ENCODE data around the gene TTL.
"Not testable (repeated sequence)": the region's sequence is repeated elsewhere in the genome, so short reads cannot be mapped to it uniquely, and the experiment has no call there.

Gene TTL

DNA sequence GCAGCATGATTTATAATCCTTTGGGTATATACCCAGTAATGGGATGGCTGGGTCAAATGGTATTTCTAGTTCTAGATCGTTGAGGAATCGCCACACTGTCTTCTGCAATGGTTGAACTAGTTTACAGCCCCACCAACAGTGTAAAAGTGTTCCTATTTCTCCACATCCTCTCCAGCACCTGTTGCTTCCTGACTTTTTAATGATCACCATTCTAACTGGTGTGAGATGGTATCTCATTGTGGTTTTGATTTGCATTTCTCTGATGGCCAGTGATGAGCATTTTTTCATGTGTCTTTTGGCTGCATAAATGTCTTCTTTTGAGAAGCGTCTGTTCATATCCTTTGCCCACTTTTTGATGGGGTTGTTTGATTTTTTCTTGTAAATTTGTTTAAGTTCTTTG, 42.3 kb downstream of the TTL start:
- DNase-seq = not testable (repeated sequence)

DNA sequence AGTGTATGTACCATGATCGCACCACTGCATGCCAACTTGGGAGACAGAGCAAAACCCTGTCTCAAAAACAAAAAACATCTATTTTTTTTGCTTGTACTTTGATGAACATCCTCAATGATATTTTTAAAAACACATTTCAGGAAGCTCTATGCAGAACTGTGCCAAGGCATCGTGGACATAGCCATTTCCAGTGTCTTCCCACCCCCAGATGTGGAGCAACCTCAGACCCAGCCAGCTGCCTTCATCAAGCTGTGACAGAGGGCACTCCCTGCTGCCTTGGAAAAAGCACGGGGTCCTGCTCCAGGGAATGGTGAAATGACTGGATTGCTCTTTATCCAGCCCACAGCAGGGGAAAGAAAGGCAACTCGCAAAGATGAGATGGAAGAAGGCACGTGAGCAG, 46.6 kb downstream of the TTL start:
- no peak for DNase-seq

DNA sequence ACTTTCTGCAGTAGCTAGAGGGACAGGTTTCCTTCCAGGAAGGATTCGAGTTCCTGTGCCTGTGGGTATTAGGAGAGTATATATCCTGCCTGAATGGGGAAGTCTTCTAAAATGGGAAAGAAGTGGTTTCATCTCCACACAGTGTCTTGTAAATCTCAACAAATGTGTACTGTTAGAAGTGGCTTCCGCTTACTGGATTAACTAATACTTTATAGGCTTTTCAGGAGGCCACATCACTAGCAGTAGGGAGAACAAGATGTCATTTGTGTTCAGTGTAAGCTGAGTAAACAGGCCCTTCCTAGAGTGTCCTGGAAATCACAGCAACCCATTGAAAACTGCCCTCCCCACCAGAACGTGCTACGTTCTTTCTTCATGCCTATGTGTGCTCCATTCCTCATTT, 47.8 kb downstream of the TTL start:
- DNase-seq = peak in 1 of 2 donors; percentile 50

DNA sequence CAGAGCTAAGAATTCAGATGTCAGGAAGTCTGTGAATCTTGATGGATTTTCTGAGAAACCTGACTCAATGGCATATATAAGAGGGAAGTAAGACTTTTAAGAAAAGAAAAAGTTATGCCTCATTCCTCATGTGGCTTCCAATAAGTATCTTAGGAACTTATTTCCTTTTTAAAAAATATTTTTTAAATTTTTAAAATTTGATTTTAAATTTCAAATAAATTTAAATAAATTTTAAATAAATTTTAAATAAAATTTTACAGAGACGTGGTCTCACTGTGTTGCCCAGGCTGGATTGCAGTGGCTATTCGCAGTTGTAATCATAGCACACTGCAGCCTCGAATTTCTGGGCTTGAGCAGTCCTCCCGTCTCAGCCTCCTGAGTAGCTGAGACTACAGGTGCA, 48.8 kb downstream of the TTL start:
- no peak for DNase-seq

DNA sequence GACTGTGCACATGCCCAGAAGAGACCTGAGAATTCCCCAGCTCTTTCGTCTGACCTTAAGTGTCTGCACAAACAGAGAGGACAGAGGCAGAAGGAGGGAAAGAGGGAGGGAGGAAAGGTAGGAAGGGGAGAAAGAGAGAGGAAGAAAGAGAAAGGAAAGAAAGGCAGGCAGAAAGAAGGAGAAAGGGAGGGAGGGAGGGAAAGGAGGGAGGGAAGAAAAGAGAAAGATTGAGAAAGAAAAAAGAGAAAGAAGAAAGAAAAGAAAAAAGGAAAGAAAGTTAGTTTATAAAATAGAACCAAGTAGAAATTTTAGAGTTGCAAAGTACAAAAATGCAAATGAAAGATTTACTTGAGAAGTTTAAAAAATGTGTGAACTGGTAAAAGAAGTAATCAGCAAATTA, 52.9 kb downstream of the TTL start:
- no peak for DNase-seq

DNA sequence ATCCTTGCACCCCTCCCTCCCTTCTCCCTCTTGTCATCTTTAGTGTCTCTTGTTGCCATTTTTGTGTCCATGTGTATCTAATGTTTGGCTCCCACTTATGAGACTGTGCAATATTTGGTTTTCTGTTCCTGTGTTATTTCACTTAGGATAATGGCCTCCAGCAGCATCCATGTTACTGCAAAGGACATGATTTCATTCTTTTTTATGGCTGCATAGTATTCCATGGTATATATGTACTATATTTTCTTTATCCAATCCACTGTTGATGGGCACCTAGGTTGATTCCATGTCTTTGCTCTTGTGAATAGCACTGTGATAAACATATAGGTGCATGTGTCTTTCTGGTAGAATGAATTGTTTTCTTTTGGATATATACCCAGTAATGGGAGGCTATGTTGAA, 54.7 kb downstream of the TTL start:
- DNase-seq = not testable (repeated sequence)

DNA sequence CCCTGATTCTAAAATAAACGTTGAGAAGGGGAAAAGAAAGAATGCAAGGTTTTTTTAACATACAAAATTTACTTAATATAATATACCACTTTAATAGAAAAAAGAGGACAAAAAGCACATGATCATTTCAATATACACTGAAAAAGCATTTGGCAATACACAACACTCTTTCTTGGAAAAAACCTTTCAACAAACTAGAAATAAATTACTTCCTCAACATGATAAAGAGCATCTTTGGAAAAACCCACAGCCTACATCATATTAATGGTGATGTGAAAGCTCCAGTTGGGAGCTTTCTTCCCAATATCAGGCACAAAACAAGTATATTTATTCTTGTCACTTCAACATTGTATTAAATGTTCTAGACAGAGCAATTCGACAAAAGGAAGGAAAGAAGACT, 57.4 kb downstream of the TTL start:
- DNase-seq = no peak

DNA sequence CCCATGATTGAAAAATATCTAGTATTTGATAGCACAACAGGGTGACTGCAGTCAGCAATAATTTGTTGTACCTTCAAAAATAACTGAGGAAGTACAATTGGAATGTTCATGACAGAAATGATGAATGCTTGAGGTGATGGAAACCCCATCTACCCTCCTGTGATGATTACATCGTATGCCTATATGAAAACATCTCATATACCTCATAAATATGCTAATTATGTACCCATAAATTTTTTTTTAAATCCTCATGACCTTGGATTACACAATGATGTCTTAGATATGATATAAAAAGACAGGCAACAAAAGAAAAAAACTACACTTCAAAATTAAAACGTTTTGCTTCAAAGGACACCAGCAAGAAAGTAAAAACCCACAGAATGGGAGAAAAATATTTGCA, 59.0 kb downstream of the TTL start:
- DNase-seq = no peak

DNA sequence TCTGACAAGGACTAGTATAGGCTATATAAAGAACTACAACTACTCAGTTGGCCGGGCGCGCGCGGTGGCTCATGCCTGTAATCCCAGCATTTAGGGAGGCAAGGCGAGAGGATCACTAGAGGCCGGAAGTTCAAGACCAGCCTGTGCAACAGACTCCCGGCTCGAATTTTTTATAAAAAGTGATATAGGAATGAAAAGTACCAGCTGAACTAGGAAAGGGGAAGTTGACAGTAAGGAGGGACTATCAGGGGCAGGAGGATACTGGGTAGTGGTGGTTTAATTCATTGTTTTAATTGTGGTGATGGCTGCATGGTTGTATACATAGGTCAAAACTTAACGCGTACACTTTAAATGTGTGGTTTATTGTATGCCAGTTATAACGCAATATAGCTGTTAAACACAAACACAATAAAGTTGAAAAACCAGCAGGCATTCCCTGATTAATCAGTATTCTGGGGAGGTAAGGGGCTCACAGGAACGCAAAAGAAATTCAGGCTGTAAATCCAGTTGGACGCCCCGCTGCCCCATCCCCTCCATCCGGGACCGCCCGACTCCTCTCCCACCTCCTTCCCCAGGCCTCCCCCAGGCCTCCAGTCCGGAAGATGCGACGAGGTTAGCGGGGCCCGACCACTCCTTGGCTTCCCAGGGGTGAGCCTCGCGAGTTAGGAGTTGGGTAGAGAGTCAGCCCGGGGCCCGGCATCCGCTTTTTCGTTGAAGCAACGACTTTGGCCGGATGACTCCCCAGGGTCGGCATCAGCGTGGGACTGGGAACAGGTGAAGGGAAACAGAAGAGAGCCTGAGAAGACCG, 59.6 kb downstream of the TTL start:
- DNase-seq = peak in 1 of 2 donors; percentile 90

DNA sequence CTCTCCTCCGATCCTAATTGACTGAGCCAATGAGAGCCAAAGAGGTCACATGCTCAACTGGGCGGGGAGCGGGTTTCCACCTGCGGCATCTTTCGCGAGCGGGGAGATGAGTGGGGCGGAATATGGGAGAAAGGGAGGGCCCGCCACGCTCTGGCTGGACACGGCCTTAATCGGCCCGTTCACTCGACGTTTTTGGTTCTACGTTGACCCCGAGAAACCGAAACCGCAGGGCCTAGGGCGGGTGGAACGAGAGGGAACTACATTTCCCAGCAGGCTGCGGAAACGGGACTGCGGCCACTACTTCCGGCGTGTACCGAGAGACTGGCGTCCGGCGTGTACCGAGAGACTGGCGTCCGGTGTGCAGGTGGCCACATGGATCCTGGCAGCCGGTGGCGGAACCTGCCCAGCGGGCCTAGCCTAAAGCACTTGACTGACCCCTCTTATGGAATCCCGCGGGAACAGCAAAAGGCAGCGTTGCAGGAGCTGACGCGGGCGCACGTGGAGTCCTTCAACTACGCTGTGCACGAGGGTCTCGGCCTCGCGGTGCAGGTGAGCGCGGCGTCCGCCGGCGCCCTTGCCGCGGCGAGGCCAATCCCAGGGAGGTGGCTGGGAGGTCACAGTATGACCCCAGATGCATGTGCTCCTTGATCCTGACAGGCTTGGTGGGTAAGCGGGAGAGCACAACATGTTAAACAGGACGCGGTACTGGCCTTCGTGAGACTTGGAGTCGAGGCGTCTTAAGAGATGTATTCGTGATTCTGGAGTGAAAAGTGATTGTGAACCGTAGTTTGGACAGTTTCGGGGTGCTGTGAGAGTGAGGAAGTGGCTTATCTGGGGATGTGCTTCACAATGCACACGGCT, 60.4 kb downstream of the TTL start, which contains the start of gene POLR1B:
Gene POLR1B, plus strand, starts transcription at position 343 of the 861 bp plus-strand sequence. Its CDS starts 30 bp downstream, at position 373.
- DNase-seq = peak; percentile 90 to 91

DNA sequence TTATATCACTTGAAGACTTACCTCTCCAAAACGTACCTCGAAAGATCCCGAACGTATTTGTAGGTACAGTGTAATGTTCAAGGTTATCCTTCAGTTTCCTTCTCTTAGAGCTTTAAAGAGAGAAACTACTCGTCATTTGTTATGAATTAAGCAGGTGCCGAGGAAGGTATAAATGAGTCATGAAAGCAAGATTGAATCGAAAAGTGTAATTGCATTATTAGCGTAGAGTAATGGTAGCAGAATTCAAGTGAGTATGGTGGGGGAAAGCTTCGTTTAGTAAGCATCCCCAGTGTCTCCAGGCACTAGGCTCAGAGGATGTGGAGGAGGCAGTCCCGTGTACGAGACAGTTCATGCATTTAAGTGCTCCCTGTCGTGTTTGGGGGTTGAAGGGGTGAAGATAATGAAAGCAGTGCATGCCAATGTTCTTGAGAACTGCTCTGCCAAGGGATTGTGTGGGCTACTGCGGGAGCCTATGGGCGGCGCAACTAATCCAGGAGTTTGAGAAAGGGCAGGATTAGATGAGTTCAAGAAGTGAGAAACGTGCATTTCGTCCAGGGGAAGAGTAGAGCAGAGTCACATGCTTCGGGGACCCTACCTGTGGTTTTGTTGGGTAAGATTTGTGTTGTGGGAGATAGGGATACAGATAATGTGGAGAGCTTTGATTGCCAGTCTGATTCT, 61.2 kb downstream of the TTL start:
- no peak for DNase-seq

DNA sequence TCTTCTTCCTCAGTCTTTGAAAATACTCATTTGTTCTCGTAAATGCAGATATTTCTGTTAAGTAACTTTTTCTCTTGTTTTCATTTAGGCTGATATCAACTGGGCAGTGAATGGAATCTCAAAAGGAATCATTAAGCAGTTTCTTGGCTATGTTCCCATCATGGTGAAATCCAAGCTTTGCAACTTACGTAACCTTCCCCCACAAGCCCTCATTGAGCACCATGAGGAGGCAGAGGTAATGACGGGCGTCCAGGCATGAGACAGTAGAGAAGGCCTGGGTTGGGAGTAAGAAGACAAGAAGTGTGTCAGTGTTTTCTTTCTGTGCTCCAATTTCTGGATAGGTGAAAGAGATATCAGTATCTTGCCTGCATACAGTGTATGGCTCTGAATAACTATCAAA, 65.4 kb downstream of the TTL start:
- no peak for DNase-seq

DNA sequence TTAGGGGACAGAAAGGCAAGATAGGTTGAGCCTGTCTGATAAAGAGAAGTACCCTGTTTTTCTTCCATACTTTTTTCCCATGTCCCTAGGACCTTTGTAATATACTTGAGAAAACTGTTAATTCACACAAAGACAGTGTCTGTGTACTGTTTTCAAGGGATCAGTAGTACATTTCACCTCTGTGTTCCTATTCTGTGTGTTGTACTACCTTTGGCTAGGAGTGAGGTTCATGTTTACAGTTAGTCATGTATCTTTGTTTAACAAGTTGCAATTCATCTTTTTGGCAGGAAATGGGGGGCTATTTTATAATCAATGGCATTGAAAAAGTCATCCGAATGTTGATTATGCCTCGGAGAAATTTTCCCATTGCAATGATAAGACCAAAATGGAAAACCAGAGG, 67.0 kb downstream of the TTL start:
- no peak for DNase-seq

DNA sequence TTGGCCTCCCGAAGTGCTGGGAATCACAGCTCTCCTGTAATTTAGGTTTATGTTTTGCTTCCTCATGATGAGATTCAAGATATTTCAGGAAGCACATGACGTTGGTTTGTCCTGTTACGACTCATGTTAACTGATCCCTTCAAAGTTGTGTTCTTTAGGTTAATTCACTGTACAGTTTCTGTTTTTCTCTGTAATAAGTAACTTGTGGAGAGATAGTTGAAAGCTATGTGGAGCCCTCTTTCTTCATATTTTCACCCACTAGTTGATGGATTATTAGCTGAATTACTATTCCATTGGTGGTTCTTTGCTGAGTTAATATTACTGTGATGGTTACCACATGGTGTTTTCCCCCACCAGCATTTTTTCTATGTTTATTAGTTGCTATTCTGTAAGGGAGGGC, 84.1 kb downstream of the TTL start:
- no peak for DNase-seq

DNA sequence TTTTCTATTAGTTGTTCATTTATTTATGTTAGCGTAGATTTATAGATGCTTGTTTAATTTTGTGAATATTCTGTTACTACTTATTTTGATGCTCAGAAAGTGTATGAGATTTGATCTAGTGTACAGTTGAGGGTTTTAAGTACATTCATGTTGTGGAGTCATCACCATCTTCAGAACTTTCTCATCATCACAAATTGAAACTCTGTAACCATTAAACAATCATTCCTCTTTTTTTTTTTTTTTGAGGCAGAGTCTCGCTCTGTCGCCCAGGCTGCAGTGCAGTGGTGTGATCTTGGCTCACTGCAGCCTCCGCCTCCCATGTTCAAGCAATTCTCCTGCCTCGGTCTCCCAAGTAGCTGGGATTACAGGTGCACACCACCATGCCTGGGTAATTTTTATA, 84.6 kb downstream of the TTL start:
- not testable (repeated sequence) for DNase-seq

DNA sequence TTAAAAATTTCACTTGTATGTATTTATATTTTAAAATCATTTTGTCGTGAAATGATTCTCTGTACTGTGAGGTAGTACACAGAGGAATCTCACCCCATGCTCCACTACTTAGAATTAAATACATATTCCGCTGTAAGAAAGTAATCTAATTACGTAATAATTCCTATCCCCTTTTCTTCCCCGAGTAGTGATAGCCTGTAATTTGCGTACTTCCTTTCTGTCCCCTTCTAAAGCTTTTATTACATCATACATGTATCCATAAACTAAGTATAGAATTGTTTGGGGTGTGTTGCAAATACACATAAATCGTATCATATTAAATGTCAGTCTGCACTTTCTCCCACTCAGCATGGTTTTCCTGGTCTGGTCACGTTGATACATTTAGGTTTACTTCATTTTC, 90.0 kb downstream of the TTL start:
- no peak for DNase-seq

DNA sequence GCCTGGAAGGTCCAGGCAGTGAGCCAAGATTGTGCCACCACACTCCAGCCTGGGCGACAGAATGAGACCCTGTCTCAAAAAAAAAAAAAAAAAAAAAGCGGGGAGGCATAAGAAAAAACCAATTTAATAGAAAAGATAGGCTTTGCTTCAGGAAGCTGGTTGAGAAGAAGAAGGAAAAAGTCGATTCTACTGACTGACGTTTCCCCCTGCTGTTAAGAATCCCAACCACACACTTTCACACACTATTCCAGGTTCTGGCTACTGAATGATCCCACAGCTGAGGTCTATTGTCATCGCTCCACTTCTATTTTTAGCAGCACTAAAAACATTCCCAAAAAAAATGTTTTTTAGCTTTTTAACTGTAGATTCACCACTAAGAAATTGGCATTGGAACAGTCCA, 95.8 kb downstream of the TTL start:
- DNase-seq = no peak

DNA sequence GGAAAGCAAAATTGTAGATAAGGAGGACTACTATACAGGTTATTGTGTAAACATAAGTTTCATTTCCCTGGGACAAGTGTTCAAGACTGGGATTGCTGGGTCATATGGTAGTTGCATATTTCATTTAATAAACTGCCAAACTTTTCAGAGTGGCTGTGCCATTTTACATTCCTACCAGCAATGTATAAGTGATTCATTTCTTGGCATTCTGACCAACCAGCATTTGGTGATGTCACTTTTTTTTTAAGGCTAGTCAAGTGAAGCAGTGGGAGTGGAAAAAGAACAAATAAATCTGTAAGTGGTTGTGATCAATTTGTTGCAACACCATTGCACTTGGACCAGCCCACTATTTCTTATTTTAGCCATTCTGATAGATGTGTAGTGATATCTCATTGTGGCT, 97.3 kb downstream of the TTL start:
- DNase-seq = no peak

DNA sequence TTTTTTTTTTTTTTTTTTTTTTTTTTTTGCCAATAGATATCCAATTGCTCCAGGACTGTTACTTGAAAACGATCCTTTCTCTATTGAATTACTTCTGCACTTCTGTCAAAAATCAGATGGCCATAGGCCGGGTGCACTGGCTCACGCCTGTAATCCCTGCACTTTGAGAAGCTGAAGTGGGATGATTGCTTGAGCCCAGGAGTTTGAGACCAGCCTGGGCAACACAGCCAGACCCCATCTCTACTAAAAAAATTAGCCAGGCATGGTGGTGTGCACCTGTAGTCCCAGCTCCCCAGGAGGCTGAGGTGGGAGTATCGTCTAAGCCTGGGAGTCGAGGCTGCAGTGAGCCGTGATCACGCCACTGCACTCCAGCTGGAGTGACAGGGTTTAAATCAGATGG, 98.1 kb downstream of the TTL start:
- DNase-seq = no peak

DNA sequence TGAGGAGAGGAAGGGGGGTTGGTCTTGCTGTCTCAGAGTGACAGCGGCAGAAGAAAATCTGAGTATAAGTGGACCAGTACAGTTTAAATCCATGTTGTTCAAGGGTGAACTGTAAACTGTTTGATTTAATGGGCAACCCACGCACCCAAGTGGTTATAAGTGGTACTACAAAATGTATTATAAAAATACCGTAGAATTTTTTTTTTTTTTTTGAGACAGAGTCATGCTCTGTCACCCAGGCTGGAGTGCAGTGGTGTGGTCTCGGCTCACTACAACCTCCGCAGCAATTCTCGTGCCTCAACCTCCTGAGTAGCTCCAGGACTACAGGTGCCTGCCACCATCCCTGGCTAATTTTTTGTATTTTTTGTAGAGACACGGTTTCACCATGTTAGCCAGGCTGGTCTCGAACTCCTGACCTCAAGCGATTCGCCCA, 100.4 kb downstream of the TTL start:
- peak in 1 of 2 donors; percentile 64 for DNase-seq

DNA sequence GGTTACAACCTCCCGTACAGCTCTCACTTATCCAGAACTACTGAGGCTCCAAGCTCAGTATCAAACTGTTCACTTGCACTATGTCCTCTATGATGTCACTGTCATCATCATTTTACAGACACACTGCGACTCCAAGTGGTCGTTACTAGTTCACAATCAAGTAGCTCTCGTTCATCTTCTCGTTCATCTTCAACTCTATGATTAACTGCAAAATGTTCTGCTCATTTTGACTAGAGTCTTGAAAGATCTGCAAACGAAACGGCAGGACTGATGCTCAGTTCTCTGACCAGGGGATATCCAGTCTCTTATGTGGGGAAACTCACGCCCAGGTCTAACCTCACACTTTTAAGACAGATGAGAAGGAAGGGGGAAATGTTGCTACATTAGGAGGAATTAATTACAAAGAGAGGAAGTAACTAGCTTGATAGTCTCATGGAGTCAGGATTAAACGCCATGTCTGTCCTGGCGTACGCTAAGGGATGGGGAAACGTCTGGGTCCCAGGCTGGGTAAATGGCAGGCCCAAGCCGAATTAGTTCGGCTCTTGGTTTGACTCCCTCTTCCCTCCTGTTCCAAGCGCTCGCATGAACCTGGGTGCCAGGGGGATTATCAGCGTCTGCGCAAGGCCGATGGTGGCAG, 101.7 kb downstream of the TTL start:
- DNase-seq = peak in 1 of 2 donors; percentile 7

DNA sequence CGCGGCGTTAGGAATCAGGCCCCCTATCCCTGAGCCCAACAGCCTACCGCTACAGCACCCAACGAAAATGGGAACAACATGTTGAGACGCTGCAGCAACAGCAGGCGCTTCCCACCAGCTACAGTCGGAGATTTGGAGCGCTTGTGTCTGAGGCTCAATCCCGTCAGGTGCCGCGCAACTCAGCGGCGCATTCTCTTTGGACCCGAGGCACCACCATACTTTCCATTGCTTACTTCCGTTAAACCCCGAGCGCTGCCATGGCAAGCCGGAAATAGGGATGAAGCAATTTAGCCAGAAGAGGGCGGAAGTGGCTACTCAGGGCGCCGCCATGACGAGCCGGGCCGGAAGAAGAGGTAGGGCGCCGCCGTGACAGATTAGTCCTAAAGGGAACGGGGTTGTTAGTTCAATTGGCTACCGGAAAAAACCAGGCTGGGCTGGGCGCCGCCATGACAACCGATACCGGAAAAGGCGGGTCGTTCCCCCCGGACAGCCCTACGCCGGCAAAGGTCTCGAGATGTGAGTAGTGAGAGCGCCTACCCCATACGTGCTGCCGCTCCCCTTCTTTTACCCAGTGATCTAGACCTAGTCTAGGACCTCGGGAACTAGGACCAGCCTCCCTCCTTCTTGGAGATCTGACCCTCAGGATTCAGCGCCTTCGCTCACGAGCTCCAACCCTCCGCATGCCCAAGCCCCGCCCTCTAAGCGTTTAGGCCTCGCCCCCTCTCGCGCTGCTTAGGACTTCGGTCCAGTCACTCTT, 102.4 kb downstream of the TTL start, which contains the start of gene CHCHD5:
Gene CHCHD5, plus strand, starts transcription at position 476 of the 757 bp plus-strand sequence. Its CDS starts 39 bp downstream, at position 515.
- peak; percentile 94 to 99 for DNase-seq
